Stimulated activated CD4-positive, alpha-beta T cell treated with anti-CD3 and anti-CD28 coated beads, Interleukin-1b, Interleukin-23, amount 100 ng/mL, for 4 hours (primary cell): Measurements from ENCODE around the gene TDRD9.
A peak's percentile ranks its signal among the peaks of the same experiment; 100 is the strongest.
"Not testable (repeated sequence)": the region's sequence is repeated elsewhere in the genome, so short reads cannot be mapped to it uniquely, and the experiment has no call there.

Experiments used
- DNase-seq, 2 donors: peaks; one replicate each; pipeline ENCODE4 v3.0.0-alpha.2; 2020; ENCODE audit warnings: low read depth in 2 of 2

TDRD9 gene

DNA sequence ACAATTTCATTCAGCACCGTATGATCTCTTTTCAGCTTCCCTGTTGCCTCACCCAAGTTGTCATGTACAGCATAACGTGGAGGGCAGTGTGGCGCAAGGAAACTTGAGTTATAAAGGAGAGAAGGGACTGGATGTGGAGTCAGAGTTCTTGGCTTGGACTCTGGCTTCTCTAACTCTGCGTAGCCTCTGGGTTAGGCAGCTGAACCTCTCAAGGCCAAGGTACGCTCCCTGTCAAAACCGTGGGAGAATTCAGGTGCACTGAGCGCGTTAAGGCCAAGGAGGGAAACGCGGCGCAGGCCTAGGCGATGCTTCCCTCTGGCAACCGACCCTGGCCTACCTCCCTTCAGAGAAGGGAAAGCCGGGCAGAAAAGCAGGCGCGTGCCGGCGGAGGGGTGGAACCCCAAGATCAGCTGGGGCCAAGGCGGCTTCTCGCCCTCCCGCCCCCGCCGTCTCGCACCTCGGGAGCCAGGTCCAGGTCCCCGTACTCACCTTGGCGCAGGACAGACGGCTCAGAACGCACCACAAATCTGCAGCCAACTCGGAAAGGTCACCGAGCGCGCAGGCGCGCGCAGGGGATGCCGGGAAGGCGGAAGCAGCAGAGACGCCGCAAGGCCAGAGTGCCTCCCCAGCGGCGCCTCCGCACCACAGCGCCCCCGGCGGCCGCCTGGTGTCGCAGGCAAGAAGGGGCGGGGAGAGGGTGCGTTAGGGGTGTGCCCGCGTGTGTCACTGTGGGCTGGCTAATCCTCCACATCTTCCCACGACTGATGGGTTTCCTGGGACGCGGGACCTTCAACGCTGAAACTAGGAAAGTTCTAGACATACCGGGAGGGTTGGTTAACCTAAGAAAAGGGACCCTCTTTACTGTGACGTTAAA is 7.0 kb upstream of the TDRD9 start:
- peak; percentile 92 to 95 for DNase-seq

DNA sequence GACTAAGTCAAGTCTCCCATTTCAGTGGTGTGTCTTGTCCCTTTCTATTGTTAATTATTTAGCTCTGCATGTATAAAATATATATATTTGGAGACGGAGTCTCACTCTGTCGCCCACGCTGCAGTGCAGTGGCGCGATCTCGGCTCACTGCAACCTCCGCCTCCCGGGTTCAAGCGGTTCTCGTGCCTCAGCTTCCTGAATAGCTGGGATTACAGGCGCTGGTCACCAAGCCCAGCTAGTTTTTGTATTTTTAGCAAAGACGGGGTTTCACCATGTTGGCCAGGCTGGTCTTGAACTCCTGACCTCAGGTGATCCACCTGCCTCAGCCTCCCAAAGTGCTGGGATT is 6.4 kb upstream of the TDRD9 start:
- DNase-seq = not testable (repeated sequence)

DNA sequence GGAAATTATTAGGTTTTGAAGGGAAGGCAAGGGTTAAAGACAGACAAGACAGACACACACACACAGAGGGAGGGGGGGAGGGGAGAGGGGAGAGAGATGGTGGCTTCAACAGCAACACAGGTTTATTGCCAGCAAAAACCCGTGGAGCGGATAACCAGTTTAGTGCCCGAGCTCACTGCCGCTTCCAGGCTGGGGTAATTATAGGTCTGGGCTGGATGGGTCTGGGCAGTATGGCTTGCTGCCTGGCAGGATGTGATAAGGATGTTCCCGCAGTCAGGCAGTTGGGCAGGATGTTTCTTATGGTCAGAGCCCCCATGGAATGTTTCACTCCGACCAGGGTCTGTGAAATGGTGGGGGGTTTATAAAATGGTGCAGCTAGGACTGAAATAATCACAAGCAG is 4.4 kb upstream of the TDRD9 start:
- DNase-seq = no peak

- no peak for DNase-seq
Observed at GRCh38 chr14:103925316-103925715, 2.9 kb upstream of the TDRD9 start.

GRCh38 chr14:103927566-103927965 is 690 bp upstream of the TDRD9 start:
- DNase-seq = no peak

GRCh38 chr14:103930051-103930604 is 1.9 kb downstream of the TDRD9 start:
- no peak for DNase-seq

GRCh38 chr14:103931422-103931821 is 3.2 kb downstream of the TDRD9 start:
- DNase-seq = no peak

GRCh38 chr14:103932791-103933490 is 4.7 kb downstream of the TDRD9 start:
- no peak for DNase-seq

GRCh38 chr14:103935102-103935501 is 6.8 kb downstream of the TDRD9 start:
- no peak for DNase-seq

DNA sequence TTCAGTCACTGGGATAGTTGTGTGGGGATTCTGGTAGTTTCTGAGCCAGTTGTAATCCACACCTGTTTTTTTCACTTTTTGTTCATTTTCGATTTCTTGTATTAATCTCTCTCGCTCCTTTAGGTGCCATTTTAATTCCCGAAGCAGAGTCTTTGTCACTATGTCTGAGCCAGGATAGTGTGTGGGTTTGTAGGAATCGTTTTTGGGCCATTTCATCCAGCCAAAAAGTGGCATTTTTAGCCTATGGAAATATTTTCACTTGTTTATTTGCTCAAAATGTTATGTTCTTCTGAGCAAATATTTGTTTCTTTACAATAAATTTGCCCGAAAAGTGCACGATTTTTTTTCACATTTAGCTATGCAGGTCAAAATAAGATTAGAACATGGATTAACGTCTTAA is 13.2 kb downstream of the TDRD9 start:
- DNase-seq = no peak

- DNase-seq = no peak
Observed at GRCh38 chr14:103941973-103942736, 13.9 kb downstream of the TDRD9 start, which contains the start of gene RD3L. RD3L (minus strand) TSS chr14:103942529; CDS start chr14:103941695, 834 bp downstream.

DNA sequence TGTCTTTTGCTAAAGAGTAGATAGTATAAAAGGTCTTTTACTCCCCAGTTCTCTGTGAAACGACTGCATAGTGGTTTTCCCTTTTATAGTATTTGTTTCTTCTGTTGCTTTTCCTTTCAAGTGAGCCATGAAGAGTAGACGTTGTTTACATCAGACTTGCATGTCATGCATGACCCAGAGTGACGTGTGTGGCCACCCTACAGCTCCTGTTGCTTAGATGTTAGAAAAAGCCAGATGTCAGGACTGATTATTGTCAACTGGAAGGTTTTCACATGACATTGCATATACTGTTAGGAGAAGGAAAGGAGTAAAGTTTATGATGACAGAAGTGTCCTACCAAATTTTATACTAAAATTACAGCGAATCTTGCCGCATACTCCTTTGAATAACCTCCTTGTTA is 15.4 kb downstream of the TDRD9 start:
- DNase-seq = no peak

DNA sequence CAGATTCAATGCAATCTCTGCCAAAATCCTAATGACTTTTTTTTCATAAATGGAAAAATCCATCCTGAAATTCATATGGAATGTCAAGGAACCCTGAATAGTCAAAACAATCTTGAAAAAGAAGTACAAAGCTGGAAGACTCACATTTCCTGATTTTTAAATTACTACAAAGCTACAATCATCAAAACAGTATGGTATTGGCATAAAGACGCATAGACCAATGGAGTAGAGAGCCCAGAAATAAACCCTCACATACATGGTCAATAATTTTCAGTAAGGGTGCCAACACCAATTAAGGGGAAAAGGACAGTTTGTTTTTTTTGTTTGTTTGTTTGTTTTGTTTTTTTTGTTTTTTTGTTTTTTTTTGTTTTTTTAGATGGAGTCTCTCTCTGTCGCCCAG is 18.7 kb downstream of the TDRD9 start:
- no peak for DNase-seq

GRCh38 chr14:103948442-103948841 is 20.2 kb downstream of the TDRD9 start:
- DNase-seq = no peak

- DNase-seq = no peak
Observed at GRCh38 chr14:103949131-103949790, 21.0 kb downstream of the TDRD9 start.

GRCh38 chr14:103960457-103961055 is 32.3 kb downstream of the TDRD9 start:
- DNase-seq = no peak

DNA sequence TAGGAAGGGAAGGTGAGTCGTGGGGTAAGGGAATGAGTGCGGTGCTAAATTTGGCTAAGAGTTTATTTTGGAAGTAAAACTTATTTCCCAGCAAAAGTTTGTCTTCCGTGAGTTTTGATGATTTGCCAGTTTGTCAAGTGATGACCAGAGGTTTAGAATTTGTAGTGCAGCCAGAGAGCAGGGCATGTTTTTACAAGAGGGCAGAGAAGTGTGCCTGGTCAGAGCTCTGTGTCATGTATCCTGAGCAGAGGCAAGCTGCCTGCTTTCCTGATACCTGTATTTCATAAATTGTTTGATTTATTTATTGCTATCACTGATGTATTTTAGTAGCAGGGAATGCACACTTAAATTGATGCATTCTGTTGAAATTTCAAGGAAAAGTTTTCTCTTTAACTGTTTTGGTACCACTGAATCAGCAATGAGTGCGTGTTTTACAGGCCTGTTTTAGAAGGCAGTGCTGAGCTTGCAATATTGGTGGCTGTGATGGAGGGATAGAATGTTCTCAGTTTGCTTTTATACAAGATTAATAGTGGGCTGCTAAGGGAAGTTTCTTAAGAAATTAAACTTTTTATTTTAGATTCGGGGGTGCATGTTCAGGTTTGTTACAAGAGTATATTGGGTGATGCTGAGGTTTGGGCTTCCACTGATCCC is 33.8 kb downstream of the TDRD9 start:
- DNase-seq = no peak

DNA sequence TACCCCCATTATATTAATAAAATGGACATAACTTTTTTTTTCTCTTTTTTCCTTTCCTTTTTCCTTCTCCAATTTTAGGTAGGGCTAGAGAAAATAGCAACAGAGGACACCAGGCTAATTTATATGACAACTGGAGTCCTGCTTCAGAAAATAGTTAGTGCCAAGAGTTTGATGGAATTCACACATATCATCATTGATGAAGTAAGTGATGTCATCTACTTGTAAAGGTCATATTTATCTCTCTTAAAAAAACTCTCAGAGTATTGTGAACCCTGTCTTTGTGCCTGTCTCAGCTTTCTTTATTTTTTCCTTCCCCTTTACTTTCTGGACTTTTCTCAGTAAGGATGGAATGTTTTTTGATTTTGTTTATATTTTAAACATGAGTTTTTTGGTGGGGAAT is 38.4 kb downstream of the TDRD9 start:
- no peak for DNase-seq

GRCh38 chr14:103969961-103970360 is 41.7 kb downstream of the TDRD9 start:
- no peak for DNase-seq

- no peak for DNase-seq
Observed at GRCh38 chr14:103973354-103973753, 45.1 kb downstream of the TDRD9 start.

DNA sequence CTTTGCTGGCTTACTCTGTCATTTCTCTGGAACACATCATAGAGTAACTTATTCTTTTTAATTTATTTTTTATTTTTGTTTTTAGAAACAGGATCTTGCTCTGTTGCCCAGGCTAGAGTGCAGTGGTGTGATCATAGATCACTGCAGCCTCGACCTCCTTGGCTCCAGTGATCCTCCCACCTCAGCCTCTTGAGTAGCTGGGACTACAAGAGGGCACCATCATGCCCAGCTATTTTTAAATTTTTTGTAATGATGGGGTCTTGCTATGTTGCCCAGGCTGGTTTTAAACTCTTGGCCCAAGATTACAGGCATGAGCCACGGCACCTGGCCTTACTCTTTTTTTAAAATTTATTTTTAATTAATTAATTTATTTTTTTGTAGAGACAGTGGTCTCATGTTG is 46.3 kb downstream of the TDRD9 start:
- no peak for DNase-seq
